HG02870 (cell line): ENCODE results near the gene PABPN1L.

Experiments
- ATAC-seq: cut with Tn5 transposase; IDR thresholded peaks from one replicate; pipeline ENCODE4 v1.9.1; 2021; ENCODE audit warnings: mild to moderate bottlenecking, moderate library complexity; ENCODE audit not compliant: unreplicated experiment

Gene PABPN1L

DNA sequence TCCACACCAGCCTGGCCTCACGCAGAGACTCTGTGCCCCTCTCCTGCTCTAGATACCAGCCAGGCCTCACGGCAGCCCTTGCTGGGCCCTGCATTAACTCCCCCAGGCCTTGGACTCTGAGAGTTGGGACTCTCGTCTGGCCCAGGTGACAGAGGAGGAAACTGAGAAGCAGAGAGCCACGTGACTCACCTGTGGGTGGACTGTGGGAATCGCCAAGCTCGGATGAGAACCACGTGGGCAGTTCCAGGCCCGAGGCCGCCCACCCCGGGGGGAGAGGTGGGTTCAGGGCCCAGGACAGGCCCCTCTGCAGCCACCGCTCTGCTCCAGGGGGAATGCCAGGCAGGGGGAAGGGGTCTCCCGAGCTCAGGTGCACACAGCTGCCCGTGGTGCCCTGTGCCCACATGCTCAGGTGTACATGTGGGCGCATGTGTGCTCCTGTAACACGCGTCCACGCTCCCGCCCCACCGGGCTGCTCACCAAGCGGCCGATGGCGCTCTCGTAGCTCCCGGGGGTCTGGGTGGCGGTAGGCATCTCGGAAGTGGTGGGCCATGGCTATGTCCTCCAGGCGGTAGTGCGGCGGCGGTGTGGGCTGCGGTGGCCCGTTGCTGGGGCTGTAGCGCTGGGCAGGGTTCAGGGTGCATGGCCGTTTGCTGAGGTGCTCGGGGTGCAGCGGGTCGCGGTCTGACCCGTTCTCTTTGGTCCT is 18.3 kb upstream of the PABPN1L start:
- no peak for ATAC-seq

DNA sequence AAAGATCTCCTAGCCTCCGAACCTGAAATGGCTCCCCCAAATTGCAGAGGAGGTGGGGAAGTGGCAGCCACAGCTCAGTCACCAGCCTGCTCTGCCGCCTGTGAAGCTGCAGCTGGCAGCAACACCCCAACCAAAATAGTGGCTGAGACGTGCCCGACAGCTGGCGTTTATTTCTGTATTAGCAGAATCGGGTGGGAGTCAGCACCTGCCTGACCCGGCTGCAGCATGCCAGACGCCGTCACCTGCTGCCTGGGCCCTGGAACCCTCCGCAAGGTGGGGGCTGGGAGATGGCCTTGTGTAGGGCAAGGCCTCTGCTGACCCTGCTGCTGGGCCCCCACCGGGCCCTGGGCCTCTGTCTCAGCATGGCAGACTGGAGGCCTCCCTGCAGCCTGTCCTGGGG is 17.5 kb upstream of the PABPN1L start:
- ATAC-seq = no peak

GRCh38 chr16:88883117-88883895 is 16.8 kb upstream of the PABPN1L start:
- ATAC-seq = no peak

- ATAC-seq = no peak
Observed at GRCh38 chr16:88882358-88883030, 16.0 kb upstream of the PABPN1L start.

DNA sequence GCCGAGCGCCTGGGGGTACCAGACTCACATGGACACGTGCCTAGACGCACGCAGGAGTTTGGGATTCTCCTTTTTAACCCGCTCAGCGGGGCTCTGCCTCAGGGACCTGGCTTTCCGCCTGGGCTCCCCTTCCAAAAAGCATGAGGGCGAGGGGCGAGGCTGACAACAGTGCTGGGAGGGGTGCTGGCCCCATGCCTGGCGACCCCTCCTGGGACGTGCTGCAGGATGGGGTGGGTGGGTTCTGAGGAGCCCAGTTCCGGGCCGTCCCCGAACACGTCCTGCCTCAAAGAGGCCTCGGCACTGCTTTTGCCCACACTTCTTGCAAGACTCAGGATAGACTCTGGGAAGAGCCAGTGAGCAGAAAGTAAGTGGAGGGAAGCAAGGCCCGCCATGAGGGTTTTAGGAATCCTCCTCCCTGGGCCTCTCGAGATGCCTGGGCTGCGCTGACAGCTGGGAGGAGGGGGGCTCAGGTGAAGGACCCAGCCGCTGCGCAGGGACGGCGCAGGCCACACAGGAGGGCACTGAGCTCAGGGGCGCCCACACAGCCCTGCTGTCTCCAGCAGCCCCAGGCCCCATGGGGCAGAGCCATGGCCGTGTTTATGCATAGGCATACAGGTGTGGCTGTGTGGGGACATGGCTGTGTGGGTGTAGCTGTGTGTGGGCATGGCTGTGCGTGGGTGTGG is 15.4 kb upstream of the PABPN1L start:
- ATAC-seq = no peak

DNA sequence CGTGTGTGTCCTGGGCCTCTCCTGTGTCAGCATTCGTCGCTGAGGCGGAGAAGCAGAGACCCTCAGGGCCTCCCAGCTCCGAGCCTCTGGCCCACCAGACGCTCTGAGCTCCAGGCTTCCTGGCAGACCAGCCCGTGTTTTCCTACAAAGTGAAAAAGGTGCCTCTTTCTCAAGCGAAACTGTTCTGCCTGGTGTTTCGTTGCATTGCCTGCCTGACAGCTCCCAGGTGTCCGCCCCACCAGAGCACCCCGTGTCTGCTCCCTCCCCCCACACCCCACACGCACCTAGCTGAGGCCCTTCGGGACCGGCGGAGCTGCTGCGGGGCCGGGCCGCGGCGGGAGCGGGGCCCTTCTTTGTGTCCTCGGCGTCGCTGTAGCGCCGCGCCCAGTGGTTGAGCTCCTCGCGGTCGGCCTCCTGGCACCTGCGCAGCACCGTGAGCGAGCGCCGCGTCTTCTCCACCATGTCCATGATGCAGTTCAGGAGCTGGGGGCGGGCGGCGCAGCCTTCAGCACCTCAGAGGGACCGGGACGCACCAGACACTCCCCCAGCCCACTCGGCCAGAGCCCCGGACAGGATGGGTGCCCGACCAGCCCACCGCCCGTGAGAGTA is 14.7 kb upstream of the PABPN1L start:
- ATAC-seq = no peak

DNA sequence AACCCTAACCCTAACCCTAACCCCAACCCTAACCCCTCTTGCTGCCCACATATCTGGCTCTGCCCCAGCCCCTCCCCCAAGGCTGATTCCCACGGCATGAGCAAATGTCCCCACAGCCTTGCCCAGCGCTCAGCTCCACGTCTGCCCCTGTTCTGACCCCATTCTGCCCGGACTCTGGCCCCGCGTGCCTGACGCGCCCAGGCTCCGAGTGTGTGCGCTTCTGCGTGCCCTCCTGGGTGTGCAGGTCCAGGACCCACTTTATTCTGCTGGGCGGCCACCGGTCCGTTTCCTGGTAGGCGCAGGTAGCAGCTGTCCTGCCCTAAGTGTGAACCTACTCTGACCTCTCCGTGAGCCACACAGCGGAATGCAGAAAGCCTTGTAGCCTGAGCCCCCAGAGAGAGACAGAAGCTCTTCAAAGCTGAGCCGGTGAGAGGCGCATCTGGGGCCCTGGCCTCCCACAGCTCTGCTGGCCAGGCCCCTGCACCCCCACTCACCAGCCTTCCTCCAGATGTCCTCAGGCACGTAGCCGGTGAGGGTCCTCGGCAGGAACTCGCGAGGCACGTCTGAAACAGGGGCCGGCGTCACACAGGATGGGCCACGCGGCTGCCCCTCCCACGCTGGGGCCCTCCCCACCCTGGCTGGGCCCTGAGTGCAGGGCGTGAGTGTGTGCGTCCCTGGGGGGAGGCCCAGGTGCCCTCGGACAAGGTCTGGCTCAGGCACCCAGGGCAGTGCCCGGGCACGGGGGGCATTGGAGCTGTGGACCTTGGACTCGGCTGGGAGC is 14.0 kb upstream of the PABPN1L start:
- no peak for ATAC-seq

- no peak for ATAC-seq
Observed at GRCh38 chr16:88879788-88880055, 13.3 kb upstream of the PABPN1L start.

GRCh38 chr16:88878967-88879787 is 12.7 kb upstream of the PABPN1L start:
- ATAC-seq = no peak

GRCh38 chr16:88878356-88878755 is 11.9 kb upstream of the PABPN1L start:
- no peak for ATAC-seq

- ATAC-seq = no peak
Observed at GRCh38 chr16:88877564-88878289, 11.3 kb upstream of the PABPN1L start.

- ATAC-seq = no peak
Observed at GRCh38 chr16:88876942-88877526, 10.6 kb upstream of the PABPN1L start.

GRCh38 chr16:88875703-88876234 is 9.3 kb upstream of the PABPN1L start:
- ATAC-seq = no peak

DNA sequence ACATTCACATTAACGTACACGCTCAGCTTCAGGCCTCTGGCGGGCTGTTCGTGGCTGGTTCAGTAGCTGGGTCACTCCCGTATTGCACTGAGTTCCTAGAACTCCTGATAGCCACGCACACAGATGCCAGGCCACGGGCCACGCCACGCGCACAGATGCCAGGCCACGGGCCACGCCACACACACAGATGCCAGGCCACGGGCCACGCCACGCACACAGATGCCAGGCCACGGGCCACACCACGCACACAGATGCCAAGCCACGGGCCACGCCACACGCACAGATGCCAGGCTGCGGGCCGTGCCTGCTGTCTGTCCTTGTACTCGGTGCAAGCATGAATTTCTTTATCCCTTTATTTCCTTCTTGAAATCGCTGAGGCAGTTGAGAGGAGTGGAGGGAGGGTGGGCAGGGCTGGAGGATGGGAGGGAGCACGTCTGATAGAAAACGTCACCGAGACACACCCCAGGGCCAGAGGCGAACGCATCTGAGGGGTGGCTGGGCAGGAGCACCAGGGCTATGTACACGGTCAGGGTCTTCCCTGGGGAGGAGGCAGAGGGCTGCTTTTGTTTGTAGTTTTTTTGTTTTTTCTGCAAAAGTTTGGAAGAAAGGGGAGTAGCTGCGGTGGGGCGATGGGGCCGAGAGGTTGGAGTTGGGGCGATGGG is 8.6 kb upstream of the PABPN1L start:
- ATAC-seq = no peak

- no peak for ATAC-seq
Observed at GRCh38 chr16:88872650-88873331, 6.3 kb upstream of the PABPN1L start.

DNA sequence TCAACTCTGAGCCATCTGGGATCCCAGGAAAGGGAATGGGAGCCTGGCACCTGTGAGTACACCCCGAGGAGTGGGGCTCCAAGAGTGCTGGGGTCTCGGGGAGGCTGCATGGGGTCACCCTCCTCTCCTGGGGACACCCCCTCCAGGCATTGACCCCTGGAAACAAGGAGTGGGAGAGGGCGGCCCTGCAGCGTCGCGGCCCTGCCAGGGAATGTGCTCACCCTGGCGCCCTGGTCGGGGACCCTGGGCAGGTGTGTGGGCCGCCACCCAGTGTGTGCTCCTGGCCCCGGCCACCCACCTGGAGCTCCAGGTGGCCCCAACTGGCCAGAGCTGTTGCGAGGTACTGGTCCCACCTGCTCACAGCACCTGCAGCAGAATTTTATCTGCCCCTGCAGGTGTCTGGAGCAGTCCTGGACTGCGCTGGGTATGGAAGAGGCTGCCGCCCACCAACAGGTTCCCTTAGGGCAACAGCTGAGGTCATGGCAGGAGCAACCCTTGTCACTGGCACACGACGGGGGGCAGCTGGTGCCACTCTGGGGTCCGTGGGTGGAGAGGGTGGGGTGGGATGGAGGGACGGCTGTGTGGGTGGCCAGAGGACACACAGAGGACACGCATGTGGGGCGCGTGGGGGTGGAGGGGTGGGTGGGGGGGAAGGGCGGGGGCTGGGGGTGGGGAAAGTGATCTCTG is 5.4 kb upstream of the PABPN1L start:
- ATAC-seq = no peak

DNA sequence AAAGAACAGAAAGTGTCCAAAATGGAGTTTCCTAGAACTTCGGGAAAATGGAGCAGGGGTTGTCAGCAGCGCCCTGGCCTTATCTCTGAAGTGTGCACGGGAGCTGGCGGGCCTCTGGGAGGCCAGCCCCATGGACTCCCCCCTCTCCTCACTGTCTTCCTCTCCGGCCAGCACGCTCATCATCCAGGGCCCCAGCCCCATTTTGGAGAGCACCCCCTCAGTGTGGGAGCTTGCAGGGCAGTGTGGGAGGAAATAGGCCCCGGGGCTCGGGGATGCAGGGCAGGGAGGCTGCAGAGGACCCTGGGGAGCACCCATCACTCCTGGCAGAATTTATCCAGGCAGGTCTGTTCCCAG is 4.9 kb upstream of the PABPN1L start:
- no peak for ATAC-seq
